ENCODE results near the gene PDE6A.
A peak's percentile ranks its signal among the peaks of the same experiment; 100 is the strongest.

PDE6A gene

GRCh38 chr5:149881874-149882273, 62.7 kb downstream of the PDE6A start (continued):
- peak; percentile 93 for TF ChIP-seq ZNF394 (tag by site-specific recombination; IDR thresholded peaks at IDR 0.05; ENCODE audit: borderline replicate concordance)
- no peak for TF ChIP-seq KLF9 (tag by site-specific recombination; IDR thresholded peaks at IDR 0.05; ENCODE audit: low read depth)
- TF ChIP-seq SP2 (tag by site-specific recombination; IDR thresholded peaks at IDR 0.05): no peak
- peak; percentile 53; the same call in 1 of the 2 replicates for TF ChIP-seq ZXDB (tag by site-specific recombination; IDR thresholded peaks at IDR 0.05)
- no peak for TF ChIP-seq HOXD13 (CRISPR knock-in tag; IDR thresholded peaks at IDR 0.05; ENCODE audit: borderline replicate concordance)
- TF ChIP-seq ZFP37 (tag by site-specific recombination; IDR thresholded peaks at IDR 0.05): 0 out of 2 replicates have a peak, but pooled peaks have one; percentile 58
- no peak for TF ChIP-seq KLF10 (tag by site-specific recombination; IDR thresholded peaks at IDR 0.05)
- no peak for TF ChIP-seq YY1 (tag by site-specific recombination; IDR thresholded peaks at IDR 0.05)
- TF ChIP-seq REST (tag by site-specific recombination; IDR thresholded peaks at IDR 0.05): peak; percentile 62; the same call in 1 of the 2 replicates
- TF ChIP-seq ZNF501 (tag by site-specific recombination; IDR thresholded peaks at IDR 0.05): 0 out of 2 replicates have a peak, but pooled peaks have one; percentile 30
- TF ChIP-seq ZNF140 (tag by site-specific recombination; IDR thresholded peaks at IDR 0.05): peak; percentile 90; the same call in 1 of the 2 replicates
- no peak for TF ChIP-seq PRDM1 (tag by site-specific recombination; IDR thresholded peaks at IDR 0.05)
- no peak for TF ChIP-seq ZBTB48 (tag by site-specific recombination; IDR thresholded peaks at IDR 0.05)
- no peak for TF ChIP-seq ZNF488 (tag by site-specific recombination; IDR thresholded peaks at IDR 0.05)
- TF ChIP-seq ZIC2 (tag by site-specific recombination; IDR thresholded peaks at IDR 0.05): no peak
- TF ChIP-seq, protein P1, sequence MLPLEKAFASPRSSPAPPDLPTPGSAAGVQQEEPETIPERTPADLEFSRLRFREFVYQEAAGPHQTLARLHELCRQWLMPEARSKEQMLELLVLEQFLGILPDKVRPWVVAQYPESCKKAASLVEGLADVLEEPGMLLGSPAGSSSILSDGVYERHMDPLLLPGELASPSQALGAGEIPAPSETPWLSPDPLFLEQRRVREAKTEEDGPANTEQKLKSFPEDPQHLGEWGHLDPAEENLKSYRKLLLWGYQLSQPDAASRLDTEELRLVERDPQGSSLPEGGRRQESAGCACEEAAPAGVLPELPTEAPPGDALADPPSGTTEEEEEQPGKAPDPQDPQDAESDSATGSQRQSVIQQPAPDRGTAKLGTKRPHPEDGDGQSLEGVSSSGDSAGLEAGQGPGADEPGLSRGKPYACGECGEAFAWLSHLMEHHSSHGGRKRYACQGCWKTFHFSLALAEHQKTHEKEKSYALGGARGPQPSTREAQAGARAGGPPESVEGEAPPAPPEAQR (tag by site-specific recombination; IDR thresholded peaks at IDR 0.05): no peak
- no peak; the same call in 1 of the 2 replicates for TF ChIP-seq ZNF558 (tag by site-specific recombination; IDR thresholded peaks at IDR 0.05)
- no peak for TF ChIP-seq ZNF610 (tag by site-specific recombination; IDR thresholded peaks at IDR 0.05; ENCODE audit: borderline replicate concordance)
- TF ChIP-seq KLF8 (tag by site-specific recombination; IDR thresholded peaks at IDR 0.05): no peak
- TF ChIP-seq ZNF670 (tag by site-specific recombination; IDR thresholded peaks at IDR 0.05; ENCODE audit: low read depth): no peak
- no peak for TF ChIP-seq ZBTB20 (tag by site-specific recombination; IDR thresholded peaks at IDR 0.05)
- TF ChIP-seq ZNF629 (tag by site-specific recombination; IDR thresholded peaks at IDR 0.05): peak; percentile 33; the same call in 1 of the 2 replicates
- no peak for TF ChIP-seq ZNF148 (tag by site-specific recombination; IDR thresholded peaks at IDR 0.05; ENCODE audit: borderline replicate concordance)
- TF ChIP-seq ZNF843 (tag by site-specific recombination; IDR thresholded peaks at IDR 0.05): no peak
- TF ChIP-seq OSR2 (tag by site-specific recombination; IDR thresholded peaks at IDR 0.05): no peak
- peak; percentile 66; the same call in 1 of the 2 replicates for TF ChIP-seq ZNF433 (tag by site-specific recombination; IDR thresholded peaks at IDR 0.05; ENCODE audit: low read depth)
- TF ChIP-seq, protein P2, sequence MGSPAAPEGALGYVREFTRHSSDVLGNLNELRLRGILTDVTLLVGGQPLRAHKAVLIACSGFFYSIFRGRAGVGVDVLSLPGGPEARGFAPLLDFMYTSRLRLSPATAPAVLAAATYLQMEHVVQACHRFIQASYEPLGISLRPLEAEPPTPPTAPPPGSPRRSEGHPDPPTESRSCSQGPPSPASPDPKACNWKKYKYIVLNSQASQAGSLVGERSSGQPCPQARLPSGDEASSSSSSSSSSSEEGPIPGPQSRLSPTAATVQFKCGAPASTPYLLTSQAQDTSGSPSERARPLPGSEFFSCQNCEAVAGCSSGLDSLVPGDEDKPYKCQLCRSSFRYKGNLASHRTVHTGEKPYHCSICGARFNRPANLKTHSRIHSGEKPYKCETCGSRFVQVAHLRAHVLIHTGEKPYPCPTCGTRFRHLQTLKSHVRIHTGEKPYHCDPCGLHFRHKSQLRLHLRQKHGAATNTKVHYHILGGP (tag by site-specific recombination; IDR thresholded peaks at IDR 0.05): no peak
- TF ChIP-seq ZNF544 (tag by site-specific recombination; IDR thresholded peaks at IDR 0.05): no peak
- TF ChIP-seq ZNF24 (tag by site-specific recombination; IDR thresholded peaks at IDR 0.05): no peak
- TF ChIP-seq GLIS1 (tag by site-specific recombination; IDR thresholded peaks at IDR 0.05): no peak
- TF ChIP-seq, protein P3, sequence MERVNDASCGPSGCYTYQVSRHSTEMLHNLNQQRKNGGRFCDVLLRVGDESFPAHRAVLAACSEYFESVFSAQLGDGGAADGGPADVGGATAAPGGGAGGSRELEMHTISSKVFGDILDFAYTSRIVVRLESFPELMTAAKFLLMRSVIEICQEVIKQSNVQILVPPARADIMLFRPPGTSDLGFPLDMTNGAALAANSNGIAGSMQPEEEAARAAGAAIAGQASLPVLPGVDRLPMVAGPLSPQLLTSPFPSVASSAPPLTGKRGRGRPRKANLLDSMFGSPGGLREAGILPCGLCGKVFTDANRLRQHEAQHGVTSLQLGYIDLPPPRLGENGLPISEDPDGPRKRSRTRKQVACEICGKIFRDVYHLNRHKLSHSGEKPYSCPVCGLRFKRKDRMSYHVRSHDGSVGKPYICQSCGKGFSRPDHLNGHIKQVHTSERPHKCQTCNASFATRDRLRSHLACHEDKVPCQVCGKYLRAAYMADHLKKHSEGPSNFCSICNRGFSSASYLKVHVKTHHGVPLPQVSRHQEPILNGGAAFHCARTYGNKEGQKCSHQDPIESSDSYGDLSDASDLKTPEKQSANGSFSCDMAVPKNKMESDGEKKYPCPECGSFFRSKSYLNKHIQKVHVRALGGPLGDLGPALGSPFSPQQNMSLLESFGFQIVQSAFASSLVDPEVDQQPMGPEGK (tag by site-specific recombination; IDR thresholded peaks at IDR 0.05): no peak

Data from HEK293 (cell line).